ENCODE measurements around the gene CDH12. TPM values are rescaled to one million over a fixed set of nuclear protein-coding genes. Genes with fewer than 3 reads are reported as not detected.
"Not testable (repeated sequence)": the region's sequence is repeated elsewhere in the genome, so short reads cannot be mapped to it uniquely, and the experiment has no call there.

The CDH12 gene
- total RNA-seq, 1 donor from 2014 or later = not detected

GRCh38 chr5:22577006-22577405 lies 276.1 kb downstream of the CDH12 start:
- DNase-seq (ENCODE audit: low read depth, low spot score) = no peak

GRCh38 chr5:22572941-22573340 lies 280.2 kb downstream of the CDH12 start:
- no peak for DNase-seq (ENCODE audit: low read depth, low spot score)

GRCh38 chr5:22567983-22568382 lies 285.2 kb downstream of the CDH12 start:
- no peak for DNase-seq (ENCODE audit: low read depth, low spot score)

GRCh38 chr5:22560147-22560546 lies 293.0 kb downstream of the CDH12 start:
- peak; percentile 3 for DNase-seq (ENCODE audit: low read depth, low spot score)

GRCh38 chr5:22557251-22557650 lies 295.9 kb downstream of the CDH12 start:
- no peak for DNase-seq (ENCODE audit: low read depth, low spot score)

- no peak for DNase-seq (ENCODE audit: low read depth, low spot score)
Measured at GRCh38 chr5:22554475-22554874, 298.7 kb downstream of the CDH12 start.

GRCh38 chr5:22549876-22550671 lies 303.1 kb downstream of the CDH12 start:
- no peak for DNase-seq (ENCODE audit: low read depth, low spot score)

GRCh38 chr5:22542340-22542739 lies 310.8 kb downstream of the CDH12 start:
- no peak for DNase-seq (ENCODE audit: low read depth, low spot score)

- DNase-seq (ENCODE audit: low read depth, low spot score) = no peak
Measured at GRCh38 chr5:22541037-22541436, 312.1 kb downstream of the CDH12 start.

GRCh38 chr5:22539762-22540161 lies 313.4 kb downstream of the CDH12 start:
- no peak for DNase-seq (ENCODE audit: low read depth, low spot score)

- no peak for DNase-seq (ENCODE audit: low read depth, low spot score)
Measured at GRCh38 chr5:22531986-22532385, 321.2 kb downstream of the CDH12 start.

- DNase-seq (ENCODE audit: low read depth, low spot score) = no peak
Measured at GRCh38 chr5:22521521-22521920, 331.6 kb downstream of the CDH12 start.

- DNase-seq (ENCODE audit: low read depth, low spot score) = not testable (repeated sequence)
Measured at GRCh38 chr5:22516497-22516896, 336.6 kb downstream of the CDH12 start.

- DNase-seq (ENCODE audit: low read depth, low spot score) = no peak
Measured at GRCh38 chr5:22514231-22514630, 338.9 kb downstream of the CDH12 start.

GRCh38 chr5:22505891-22506290 lies 347.3 kb downstream of the CDH12 start:
- no peak for DNase-seq (ENCODE audit: low read depth, low spot score)

GRCh38 chr5:22504411-22504810 lies 348.7 kb downstream of the CDH12 start:
- DNase-seq (ENCODE audit: low read depth, low spot score) = no peak

GRCh38 chr5:22500556-22500955 lies 352.6 kb downstream of the CDH12 start:
- DNase-seq (ENCODE audit: low read depth, low spot score) = no peak

GRCh38 chr5:22496666-22497065 lies 356.5 kb downstream of the CDH12 start:
- DNase-seq (ENCODE audit: low read depth, low spot score) = no peak

- no peak for DNase-seq (ENCODE audit: low read depth, low spot score)
Measured at GRCh38 chr5:22495016-22495720, 358.0 kb downstream of the CDH12 start.

GRCh38 chr5:22488427-22488826 lies 364.7 kb downstream of the CDH12 start:
- no peak for DNase-seq (ENCODE audit: low read depth, low spot score)

- no peak for DNase-seq (ENCODE audit: low read depth, low spot score)
Measured at GRCh38 chr5:22480305-22480704, 372.8 kb downstream of the CDH12 start.

- DNase-seq (ENCODE audit: low read depth, low spot score) = no peak
Measured at GRCh38 chr5:22473886-22474285, 379.3 kb downstream of the CDH12 start.

- no peak for DNase-seq (ENCODE audit: low read depth, low spot score)
Measured at GRCh38 chr5:22471154-22471553, 382.0 kb downstream of the CDH12 start.

Data from pulmonary artery endothelial cell (primary cell).